ENCODE measurements around the gene PLXNA4.

The PLXNA4 gene

GRCh38 chr7:132073920-132074589 lies 502.2 kb downstream of the PLXNA4 start:
- DNase-seq = no peak
- intact Hi-C loops (cut with DNase I) = no loop called here

Measured in posterior cingulate gyrus (tissue), 11 donors.